SK-N-SH treated with all-trans-retinoic acid at 6 μM for 48 hours (cell line): ENCODE measurements around the gene DEPDC5.

Experiments used
- ATAC-seq: fragments of 200-7000 bp; cut with Tn5 transposase; 3 replicates; pipeline ENCODE4 v1.9.1; 2020; ENCODE audit warnings: mild to moderate bottlenecking, moderate library complexity
- ARNTL ChIP-seq: fragments of 450-650 bp; formaldehyde crosslinking; IDR thresholded peaks from 2 replicates; pipeline ENCODE4 v1.5.0; 2020; ENCODE audit warnings: low read depth, mild to moderate bottlenecking, moderate library complexity, borderline replicate concordance
- BACH2 ChIP-seq: fragments of 250-450 bp; sonication (Bioruptor Pico); IDR thresholded peaks from 2 replicates; pipeline ENCODE4 v1.9.0; 2021; ENCODE audit warnings: mild to moderate bottlenecking, borderline replicate concordance
- CREB5 ChIP-seq: fragments of 250-450 bp; sonication (Bioruptor Pico); IDR thresholded peaks from 2 replicates; pipeline ENCODE4 v1.5.1; 2020; ENCODE audit warnings: low read depth, mild to moderate bottlenecking, moderate library complexity
- CSDC2 ChIP-seq: fragments of 250-450 bp; sonication (Bioruptor Pico); IDR thresholded peaks from 2 replicates; pipeline ENCODE4 v1.5.0; 2020; ENCODE audit warnings: mild to moderate bottlenecking, moderate library complexity
- ESRRG ChIP-seq: fragments of 250-450 bp; sonication (Bioruptor Pico); IDR thresholded peaks from 2 replicates; pipeline ENCODE4 v1.6.1; 2021; ENCODE audit warnings: mild to moderate bottlenecking
- GLIS3 ChIP-seq: fragments of 250-450 bp; sonication (Bioruptor Pico); IDR thresholded peaks from 2 replicates; pipeline ENCODE4 v1.5.0; 2020; ENCODE audit warnings: mild to moderate bottlenecking, moderate library complexity
- ISL1 ChIP-seq: fragments of 250-450 bp; sonication (Bioruptor Pico); IDR thresholded peaks from 2 replicates; pipeline ENCODE4 v2.1.2; 2022; ENCODE audit warnings: mild to moderate bottlenecking, moderate library complexity
- OSR1 ChIP-seq: fragments of 250-450 bp; sonication (Bioruptor Pico); IDR thresholded peaks from 2 replicates; pipeline ENCODE4 v1.8.0; 2022; ENCODE audit warnings: moderate library complexity, mild to moderate bottlenecking, inconsistent platforms
- PATZ1 ChIP-seq: fragments of 250-450 bp; sonication (Bioruptor Pico); IDR thresholded peaks from 2 replicates; pipeline ENCODE4 v1.8.0; 2020; ENCODE audit warnings: mild to moderate bottlenecking, moderate library complexity, borderline replicate concordance
- POU6F1 ChIP-seq: fragments of 250-450 bp; sonication (Bioruptor Pico); IDR thresholded peaks from 2 replicates; pipeline ENCODE4 v1.8.0; 2021; ENCODE audit warnings: low read depth, mild to moderate bottlenecking, moderate library complexity, borderline replicate concordance
- PPARA ChIP-seq: fragments of 250-450 bp; sonication (Bioruptor Pico); IDR thresholded peaks from 2 replicates; pipeline ENCODE4 v1.5.0; 2020; ENCODE audit warnings: mild to moderate bottlenecking, borderline replicate concordance
- RARB ChIP-seq: fragments of 250-450 bp; sonication (Bioruptor Pico); IDR thresholded peaks from 2 replicates; pipeline ENCODE4 v1.8.0; 2021; ENCODE audit warnings: mild to moderate bottlenecking, moderate library complexity
- SNAI2 ChIP-seq: fragments of 250-450 bp; sonication (Bioruptor Pico); IDR thresholded peaks from 2 replicates; pipeline ENCODE4 v1.5.0; 2020; ENCODE audit warnings: mild to moderate bottlenecking, moderate library complexity
- TCF4 ChIP-seq: fragments of 250-450 bp; sonication (Bioruptor Pico); IDR thresholded peaks from 2 replicates; pipeline ENCODE4 v1.8.0; 2021; ENCODE audit warnings: mild to moderate bottlenecking, moderate library complexity, borderline replicate concordance
- TOX ChIP-seq: fragments of 250-450 bp; sonication (Bioruptor Pico); IDR thresholded peaks from 2 replicates; pipeline ENCODE4 v1.8.0; 2021; ENCODE audit warnings: mild to moderate bottlenecking, moderate library complexity, borderline replicate concordance
- ZC3H10 ChIP-seq: fragments of 250-450 bp; sonication (Bioruptor Pico); IDR thresholded peaks from 2 replicates; pipeline ENCODE4 v1.5.1; 2021; ENCODE audit warnings: mild to moderate bottlenecking, moderate library complexity
- ZFP3 ChIP-seq: fragments of 250-450 bp; sonication (Bioruptor Pico); IDR thresholded peaks from 2 replicates; pipeline ENCODE4 v1.5.0; 2020; ENCODE audit warnings: mild to moderate bottlenecking, moderate library complexity
- ZFP30 ChIP-seq: fragments of 450-650 bp; formaldehyde crosslinking; IDR thresholded peaks from 2 replicates; pipeline ENCODE4 v1.5.0; 2022; ENCODE audit warnings: mild to moderate bottlenecking, moderate library complexity
- ZNF565 ChIP-seq: fragments of 450-650 bp; formaldehyde crosslinking; conservative IDR thresholded peaks from 2 replicates; pipeline ENCODE4 v1.5.0; 2020; ENCODE audit warnings: low read depth, mild to moderate bottlenecking, moderate library complexity
- ZNF70 ChIP-seq: fragments of 450-650 bp; formaldehyde crosslinking; IDR thresholded peaks from 2 replicates; pipeline ENCODE4 v1.5.0; 2020; ENCODE audit warnings: mild to moderate bottlenecking, moderate library complexity
- ZNF8 ChIP-seq: fragments of 450-650 bp; formaldehyde crosslinking; IDR thresholded peaks from 2 replicates; pipeline ENCODE4 v1.5.0; 2020; ENCODE audit warnings: mild to moderate bottlenecking, moderate library complexity
- TF ChIP-seq, protein P1 (sequence below): fragments of 250-450 bp; sonication (Bioruptor Pico); IDR thresholded peaks from 2 replicates; pipeline ENCODE4 v1.5.0; 2020; ENCODE audit warnings: mild to moderate bottlenecking, moderate library complexity
- TF ChIP-seq, protein P2 (sequence below): fragments of 250-450 bp; sonication (Bioruptor Pico); IDR thresholded peaks from 2 replicates; pipeline ENCODE4 v1.5.1; 2021; ENCODE audit warnings: mild to moderate bottlenecking, moderate library complexity

The DEPDC5 gene

DNA sequence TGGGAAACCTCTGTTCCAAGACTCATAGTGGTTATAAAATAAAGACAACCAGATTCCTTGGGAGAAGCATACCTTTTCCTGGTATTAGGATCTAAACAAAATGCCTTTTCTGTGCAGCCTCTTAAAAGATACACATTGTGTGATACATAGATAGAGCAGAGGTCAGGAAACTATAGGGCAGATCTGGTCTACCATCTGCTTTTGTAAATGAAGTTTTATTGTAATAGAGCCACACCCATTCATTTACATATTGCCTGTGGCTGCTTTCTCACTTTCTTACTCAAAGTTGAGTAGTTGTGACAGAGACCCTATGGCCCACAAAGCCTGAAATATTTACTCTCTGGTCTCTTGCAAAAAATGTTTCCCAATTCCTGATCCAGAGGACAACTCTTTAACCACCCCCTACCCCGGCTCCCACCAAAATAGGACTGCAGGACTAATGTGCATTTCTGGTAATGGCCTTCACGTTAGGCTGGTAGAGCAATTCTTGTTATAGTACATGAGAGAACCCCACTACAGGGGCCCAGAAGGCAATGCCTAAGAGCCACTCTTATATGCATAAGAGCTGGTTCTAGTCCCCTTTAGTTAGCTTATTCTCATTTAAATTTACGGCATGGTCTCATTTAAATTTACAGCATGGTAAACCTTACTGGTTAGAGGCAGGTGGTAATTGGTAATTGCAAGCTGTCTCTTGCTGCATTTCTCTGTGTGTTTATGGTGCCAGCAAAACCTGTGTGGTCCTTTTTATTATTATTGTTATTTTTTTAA lies 113.8 kb downstream of the DEPDC5 start:
- no peak for ATAC-seq
- TF ChIP-seq PATZ1 (CRISPR knock-in tag) = no peak
- TF ChIP-seq GLIS3 (CRISPR knock-in tag) = no peak
- TF ChIP-seq OSR1 (CRISPR knock-in tag) = no peak
- no peak for TF ChIP-seq TCF4 (CRISPR knock-in tag)
- no peak for TF ChIP-seq CREB5 (CRISPR knock-in tag)
- TF ChIP-seq, protein P1, sequence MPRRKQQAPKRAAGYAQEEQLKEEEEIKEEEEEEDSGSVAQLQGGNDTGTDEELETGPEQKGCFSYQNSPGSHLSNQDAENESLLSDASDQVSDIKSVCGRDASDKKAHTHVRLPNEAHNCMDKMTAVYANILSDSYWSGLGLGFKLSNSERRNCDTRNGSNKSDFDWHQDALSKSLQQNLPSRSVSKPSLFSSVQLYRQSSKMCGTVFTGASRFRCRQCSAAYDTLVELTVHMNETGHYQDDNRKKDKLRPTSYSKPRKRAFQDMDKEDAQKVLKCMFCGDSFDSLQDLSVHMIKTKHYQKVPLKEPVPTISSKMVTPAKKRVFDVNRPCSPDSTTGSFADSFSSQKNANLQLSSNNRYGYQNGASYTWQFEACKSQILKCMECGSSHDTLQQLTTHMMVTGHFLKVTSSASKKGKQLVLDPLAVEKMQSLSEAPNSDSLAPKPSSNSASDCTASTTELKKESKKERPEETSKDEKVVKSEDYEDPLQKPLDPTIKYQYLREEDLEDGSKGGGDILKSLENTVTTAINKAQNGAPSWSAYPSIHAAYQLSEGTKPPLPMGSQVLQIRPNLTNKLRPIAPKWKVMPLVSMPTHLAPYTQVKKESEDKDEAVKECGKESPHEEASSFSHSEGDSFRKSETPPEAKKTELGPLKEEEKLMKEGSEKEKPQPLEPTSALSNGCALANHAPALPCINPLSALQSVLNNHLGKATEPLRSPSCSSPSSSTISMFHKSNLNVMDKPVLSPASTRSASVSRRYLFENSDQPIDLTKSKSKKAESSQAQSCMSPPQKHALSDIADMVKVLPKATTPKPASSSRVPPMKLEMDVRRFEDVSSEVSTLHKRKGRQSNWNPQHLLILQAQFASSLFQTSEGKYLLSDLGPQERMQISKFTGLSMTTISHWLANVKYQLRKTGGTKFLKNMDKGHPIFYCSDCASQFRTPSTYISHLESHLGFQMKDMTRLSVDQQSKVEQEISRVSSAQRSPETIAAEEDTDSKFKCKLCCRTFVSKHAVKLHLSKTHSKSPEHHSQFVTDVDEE (CRISPR knock-in tag) = no peak
- no peak for TF ChIP-seq ZNF565 (CRISPR knock-in tag)
- TF ChIP-seq ZC3H10 = no peak
- no peak for TF ChIP-seq ARNTL (CRISPR knock-in tag)
- TF ChIP-seq BACH2 (CRISPR knock-in tag) = no peak
- TF ChIP-seq, protein P2, sequence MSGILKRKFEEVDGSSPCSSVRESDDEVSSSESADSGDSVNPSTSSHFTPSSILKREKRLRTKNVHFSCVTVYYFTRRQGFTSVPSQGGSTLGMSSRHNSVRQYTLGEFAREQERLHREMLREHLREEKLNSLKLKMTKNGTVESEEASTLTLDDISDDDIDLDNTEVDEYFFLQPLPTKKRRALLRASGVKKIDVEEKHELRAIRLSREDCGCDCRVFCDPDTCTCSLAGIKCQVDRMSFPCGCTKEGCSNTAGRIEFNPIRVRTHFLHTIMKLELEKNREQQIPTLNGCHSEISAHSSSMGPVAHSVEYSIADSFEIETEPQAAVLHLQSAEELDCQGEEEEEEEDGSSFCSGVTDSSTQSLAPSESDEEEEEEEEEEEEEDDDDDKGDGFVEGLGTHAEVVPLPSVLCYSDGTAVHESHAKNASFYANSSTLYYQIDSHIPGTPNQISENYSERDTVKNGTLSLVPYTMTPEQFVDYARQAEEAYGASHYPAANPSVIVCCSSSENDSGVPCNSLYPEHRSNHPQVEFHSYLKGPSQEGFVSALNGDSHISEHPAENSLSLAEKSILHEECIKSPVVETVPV = no peak
- no peak for TF ChIP-seq ZFP3 (CRISPR knock-in tag)
- no peak for TF ChIP-seq SNAI2 (CRISPR knock-in tag)
- TF ChIP-seq CSDC2 = no peak
- TF ChIP-seq PPARA (CRISPR knock-in tag) = no peak
- TF ChIP-seq RARB = no peak
- no peak for TF ChIP-seq ZFP30 (CRISPR knock-in tag)

GRCh38 chr22:31869739-31870138 lies 115.9 kb downstream of the DEPDC5 start:
- ATAC-seq = no peak
- TF ChIP-seq SNAI2 (CRISPR knock-in tag) (no peak), RARB (no peak), ESRRG (CRISPR knock-in tag) (no peak), ZNF8 (CRISPR knock-in tag) (no peak), ISL1 (CRISPR knock-in tag) (no peak), PATZ1 (CRISPR knock-in tag) (no peak), ZNF70 (CRISPR knock-in tag) (no peak), ZFP30 (CRISPR knock-in tag) (no peak), POU6F1 (CRISPR knock-in tag) (no peak), TOX (no peak), CSDC2 (no peak), TCF4 (CRISPR knock-in tag) (no peak), ARNTL (CRISPR knock-in tag) (no peak), ZC3H10 (no peak)
- TF ChIP-seq, protein P1 (CRISPR knock-in tag) = no peak
- TF ChIP-seq, protein P2 = no peak
